HepG2 (cell line): Measurements from ENCODE around the gene C22orf31. TPM values are rescaled to one million over a fixed set of nuclear protein-coding genes. Genes with fewer than 3 reads are reported as not detected.

Experiments used
- ARID2 ChIP-seq: sonication (generic); formaldehyde crosslinking; IDR thresholded peaks from 2 replicates; pipeline ENCODE4 v1.8.1; 2022; ENCODE audit warnings: mild to moderate bottlenecking, missing genetic modification reagents, borderline replicate concordance
- BRF2 ChIP-seq: sonication (generic); formaldehyde crosslinking; IDR thresholded peaks from 2 replicates; pipeline ENCODE4 v1.8.1; 2022; ENCODE audit warnings: mild to moderate bottlenecking, missing genetic modification reagents
- CHD2 ChIP-seq: IDR thresholded peaks from 2 replicates; pipeline ENCODE4 v1.6.1; 2011; ENCODE audit warnings: low read depth, low read length, improper control_type of control experiment
- DNMT3B ChIP-seq: conservative IDR thresholded peaks from 2 replicates; pipeline ENCODE4 v1.6.1; 2016; ENCODE audit warnings: missing biosample characterization, control low read depth
- MIER3 ChIP-seq: IDR thresholded peaks from 2 replicates; pipeline ENCODE4 v1.6.1; 2016; ENCODE audit warnings: missing compliant biosample characterization, borderline replicate concordance
- NFRKB ChIP-seq: fragments of 450-650 bp; IDR thresholded peaks from 2 replicates; pipeline ENCODE4 v1.6.1; 2017
- PRMT3 ChIP-seq: sonication (generic); formaldehyde crosslinking; IDR thresholded peaks from 2 replicates; pipeline ENCODE4 v1.8.1; 2022; ENCODE audit warnings: low read depth, mild to moderate bottlenecking, moderate library complexity, missing genetic modification reagents, borderline replicate concordance
- SP140L ChIP-seq: sonication (generic); formaldehyde crosslinking; IDR thresholded peaks from 2 replicates; pipeline ENCODE4 v1.4.0; 2020; ENCODE audit warnings: missing genetic modification reagents, borderline replicate concordance
- STAG1 ChIP-seq: sonication (generic); formaldehyde crosslinking; IDR thresholded peaks from 2 replicates; pipeline ENCODE4 v1.4.0; 2020; ENCODE audit warnings: missing genetic modification reagents
- TCF12 ChIP-seq, 2 experiments: fragments of 450-650 bp in 1 of 2; sonication (generic) in 1 of 2; formaldehyde crosslinking in 1 of 2; IDR thresholded peaks; 2 replicates each; pipeline versions ENCODE4 v1.6.1 to v1.8.0; 2017 to 2022; ENCODE audit warnings: antibody characterized with exemption in 1 of 2, mild to moderate bottlenecking in 1 of 2, missing genetic modification reagents in 1 of 2, moderate library complexity in 1 of 2
- TEAD2 ChIP-seq: sonication (generic); formaldehyde crosslinking; IDR thresholded peaks from 2 replicates; pipeline ENCODE4 v1.9.0; 2021; ENCODE audit warnings: missing genetic modification reagents
- U2AF2 ChIP-seq: fragments of 200-400 bp; formaldehyde crosslinking; IDR thresholded peaks from 2 replicates; pipeline ENCODE4 v1.6.1; 2017; ENCODE audit warnings: low read depth, mild to moderate bottlenecking, low read length
- XBP1 ChIP-seq: sonication (generic); formaldehyde crosslinking; IDR thresholded peaks from 2 replicates; pipeline ENCODE4 v1.5.0; 2020; ENCODE audit warnings: missing genetic modification reagents
- YEATS4 ChIP-seq: sonication (generic); formaldehyde crosslinking; IDR thresholded peaks from 2 replicates; pipeline ENCODE4 v1.4.0; 2020; ENCODE audit warnings: missing genetic modification reagents, borderline replicate concordance
- ZNF274 ChIP-seq: sonication (generic); formaldehyde crosslinking; IDR thresholded peaks from 2 replicates; pipeline ENCODE4 v1.5.1; 2020; ENCODE audit warnings: mild to moderate bottlenecking, missing genetic modification reagents
- ZNF713 ChIP-seq: sonication (generic); formaldehyde crosslinking; IDR thresholded peaks from 2 replicates; pipeline ENCODE4 v1.4.0; 2020; ENCODE audit warnings: mild to moderate bottlenecking, missing genetic modification reagents
- ZNF891 ChIP-seq: sonication (generic); formaldehyde crosslinking; IDR thresholded peaks from 2 replicates; pipeline ENCODE4 v1.5.0; 2020; ENCODE audit warnings: mild to moderate bottlenecking, missing genetic modification reagents
- polyA plus RNA-seq, 8 experiments: library from polyadenylated mRNA; depleted of rRNA in 3 of 8; stranded (reverse) in 7 of 8; unstranded in 1 of 8; fragments of >200 nt; fragmentation: Illumina TruSeq in 4 of 8; extraction: Trizol in 4 of 8; gene quantifications; 2 replicates each; pipeline versions ENCODE4 v1.2.1 to v1.2.3, GENCODE V29; 2011 to 2016; ENCODE audit warnings: low read depth in 4 of 8, missing spikeins in 1 of 8, mixed read lengths in 1 of 8; ENCODE audit not compliant: insufficient read depth in 1 of 8
- total RNA-seq, 5 experiments: library from RNA; depleted of rRNA; stranded (reverse); fragments of >200 nt; fragmentation: Illumina TruSeq; extraction: Trizol; gene quantifications; 2 replicates each; pipeline ENCODE4 v1.2.3, GENCODE V29; 2016; ENCODE audit warnings: low read depth in 1 of 5
- TF ChIP-seq, protein P1 (sequence below): sonication (generic); formaldehyde crosslinking; conservative IDR thresholded peaks from 2 replicates; pipeline ENCODE4 v1.4.0; 2020; ENCODE audit warnings: missing genetic modification reagents
- TF ChIP-seq, protein P2 (sequence below): sonication (generic); formaldehyde crosslinking; IDR thresholded peaks from 2 replicates; pipeline ENCODE4 v1.5.1; 2020; ENCODE audit warnings: mild to moderate bottlenecking, missing genetic modification reagents, borderline replicate concordance
- TF ChIP-seq, protein P3 (sequence below): sonication (generic); formaldehyde crosslinking; conservative IDR thresholded peaks from 2 replicates; pipeline ENCODE4 v1.5.0; 2020; ENCODE audit warnings: missing genetic modification reagents

The C22orf31 gene
- total and polyA plus RNA-seq, 2 of the 13 experiments (the other 11 are each of a cell fraction or from before 2014, with no cell fraction given) = not detected

DNA sequence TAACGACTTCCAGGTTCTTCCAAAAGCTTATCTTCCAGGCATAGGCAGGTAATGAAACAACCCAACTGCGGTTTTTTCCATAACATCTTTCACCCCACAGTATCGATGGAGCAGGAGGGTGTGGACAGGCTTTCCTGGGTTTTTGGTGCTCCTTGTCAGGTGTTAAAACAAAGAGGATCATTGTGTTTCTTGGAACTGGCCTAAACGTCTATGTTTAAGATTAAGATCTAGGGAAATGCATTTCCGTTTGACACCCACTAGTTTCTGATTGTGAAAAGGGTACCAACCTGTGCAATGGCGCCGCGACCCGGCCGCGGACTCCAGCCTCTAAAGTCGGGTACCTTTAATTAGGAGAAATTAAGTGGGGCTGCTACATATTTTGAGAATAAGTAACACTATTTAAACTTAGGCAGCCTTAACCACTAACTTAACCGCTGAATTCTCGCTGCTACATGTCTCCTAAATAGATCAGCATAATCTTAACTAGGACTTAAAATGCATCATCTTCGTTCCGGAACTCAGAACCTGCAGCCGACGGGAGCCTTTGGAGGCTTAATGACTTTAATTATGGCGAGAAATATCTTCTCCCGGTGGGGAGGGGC lies 31.5 kb downstream of the C22orf31 start (continued):
- TF ChIP-seq TCF12 (IDR thresholded peaks at IDR 0.05) = no peak
- TF ChIP-seq TCF12 (CRISPR knock-in tag; IDR thresholded peaks at IDR 0.05) = no peak
- TF ChIP-seq ZNF891 (CRISPR knock-in tag) = no peak
- TF ChIP-seq TEAD2 (CRISPR knock-in tag) = no peak
- TF ChIP-seq SP140L (CRISPR knock-in tag) = 0 out of 2 replicates have a peak, but pooled peaks have one; percentile 52
- TF ChIP-seq, protein P1, sequence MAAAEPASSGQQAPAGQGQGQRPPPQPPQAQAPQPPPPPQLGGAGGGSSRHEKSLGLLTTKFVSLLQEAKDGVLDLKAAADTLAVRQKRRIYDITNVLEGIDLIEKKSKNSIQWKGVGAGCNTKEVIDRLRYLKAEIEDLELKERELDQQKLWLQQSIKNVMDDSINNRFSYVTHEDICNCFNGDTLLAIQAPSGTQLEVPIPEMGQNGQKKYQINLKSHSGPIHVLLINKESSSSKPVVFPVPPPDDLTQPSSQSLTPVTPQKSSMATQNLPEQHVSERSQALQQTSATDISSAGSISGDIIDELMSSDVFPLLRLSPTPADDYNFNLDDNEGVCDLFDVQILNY = no peak
- TF ChIP-seq BRF2 (CRISPR knock-in tag) = no peak
- TF ChIP-seq, protein P2, sequence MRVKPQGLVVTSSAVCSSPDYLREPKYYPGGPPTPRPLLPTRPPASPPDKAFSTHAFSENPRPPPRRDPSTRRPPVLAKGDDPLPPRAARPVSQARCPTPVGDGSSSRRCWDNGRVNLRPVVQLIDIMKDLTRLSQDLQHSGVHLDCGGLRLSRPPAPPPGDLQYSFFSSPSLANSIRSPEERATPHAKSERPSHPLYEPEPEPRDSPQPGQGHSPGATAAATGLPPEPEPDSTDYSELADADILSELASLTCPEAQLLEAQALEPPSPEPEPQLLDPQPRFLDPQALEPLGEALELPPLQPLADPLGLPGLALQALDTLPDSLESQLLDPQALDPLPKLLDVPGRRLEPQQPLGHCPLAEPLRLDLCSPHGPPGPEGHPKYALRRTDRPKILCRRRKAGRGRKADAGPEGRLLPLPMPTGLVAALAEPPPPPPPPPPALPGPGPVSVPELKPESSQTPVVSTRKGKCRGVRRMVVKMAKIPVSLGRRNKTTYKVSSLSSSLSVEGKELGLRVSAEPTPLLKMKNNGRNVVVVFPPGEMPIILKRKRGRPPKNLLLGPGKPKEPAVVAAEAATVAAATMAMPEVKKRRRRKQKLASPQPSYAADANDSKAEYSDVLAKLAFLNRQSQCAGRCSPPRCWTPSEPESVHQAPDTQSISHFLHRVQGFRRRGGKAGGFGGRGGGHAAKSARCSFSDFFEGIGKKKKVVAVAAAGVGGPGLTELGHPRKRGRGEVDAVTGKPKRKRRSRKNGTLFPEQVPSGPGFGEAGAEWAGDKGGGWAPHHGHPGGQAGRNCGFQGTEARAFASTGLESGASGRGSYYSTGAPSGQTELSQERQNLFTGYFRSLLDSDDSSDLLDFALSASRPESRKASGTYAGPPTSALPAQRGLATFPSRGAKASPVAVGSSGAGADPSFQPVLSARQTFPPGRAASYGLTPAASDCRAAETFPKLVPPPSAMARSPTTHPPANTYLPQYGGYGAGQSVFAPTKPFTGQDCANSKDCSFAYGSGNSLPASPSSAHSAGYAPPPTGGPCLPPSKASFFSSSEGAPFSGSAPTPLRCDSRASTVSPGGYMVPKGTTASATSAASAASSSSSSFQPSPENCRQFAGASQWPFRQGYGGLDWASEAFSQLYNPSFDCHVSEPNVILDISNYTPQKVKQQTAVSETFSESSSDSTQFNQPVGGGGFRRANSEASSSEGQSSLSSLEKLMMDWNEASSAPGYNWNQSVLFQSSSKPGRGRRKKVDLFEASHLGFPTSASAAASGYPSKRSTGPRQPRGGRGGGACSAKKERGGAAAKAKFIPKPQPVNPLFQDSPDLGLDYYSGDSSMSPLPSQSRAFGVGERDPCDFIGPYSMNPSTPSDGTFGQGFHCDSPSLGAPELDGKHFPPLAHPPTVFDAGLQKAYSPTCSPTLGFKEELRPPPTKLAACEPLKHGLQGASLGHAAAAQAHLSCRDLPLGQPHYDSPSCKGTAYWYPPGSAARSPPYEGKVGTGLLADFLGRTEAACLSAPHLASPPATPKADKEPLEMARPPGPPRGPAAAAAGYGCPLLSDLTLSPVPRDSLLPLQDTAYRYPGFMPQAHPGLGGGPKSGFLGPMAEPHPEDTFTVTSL (CRISPR knock-in tag) = no peak
- TF ChIP-seq YEATS4 (CRISPR knock-in tag) = 0 out of 2 replicates have a peak, but pooled peaks have one; percentile 4
- TF ChIP-seq STAG1 = peak; percentile 54
- TF ChIP-seq DNMT3B (CRISPR knock-in tag) = 0 out of 2 replicates have a peak, but pooled peaks have one; percentile 45
- TF ChIP-seq PRMT3 (CRISPR knock-in tag) = no peak
- no peak for TF ChIP-seq CHD2
- TF ChIP-seq NFRKB = no peak
- no peak for TF ChIP-seq ZNF274 (CRISPR knock-in tag)
- no peak for TF ChIP-seq ZNF713 (CRISPR knock-in tag)
- TF ChIP-seq, protein P3, sequence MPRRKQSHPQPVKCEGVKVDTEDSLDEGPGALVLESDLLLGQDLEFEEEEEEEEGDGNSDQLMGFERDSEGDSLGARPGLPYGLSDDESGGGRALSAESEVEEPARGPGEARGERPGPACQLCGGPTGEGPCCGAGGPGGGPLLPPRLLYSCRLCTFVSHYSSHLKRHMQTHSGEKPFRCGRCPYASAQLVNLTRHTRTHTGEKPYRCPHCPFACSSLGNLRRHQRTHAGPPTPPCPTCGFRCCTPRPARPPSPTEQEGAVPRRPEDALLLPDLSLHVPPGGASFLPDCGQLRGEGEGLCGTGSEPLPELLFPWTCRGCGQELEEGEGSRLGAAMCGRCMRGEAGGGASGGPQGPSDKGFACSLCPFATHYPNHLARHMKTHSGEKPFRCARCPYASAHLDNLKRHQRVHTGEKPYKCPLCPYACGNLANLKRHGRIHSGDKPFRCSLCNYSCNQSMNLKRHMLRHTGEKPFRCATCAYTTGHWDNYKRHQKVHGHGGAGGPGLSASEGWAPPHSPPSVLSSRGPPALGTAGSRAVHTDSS (CRISPR knock-in tag) = no peak
- TF ChIP-seq MIER3 = no peak
- no peak for TF ChIP-seq ARID2 (CRISPR knock-in tag)
- no peak for TF ChIP-seq U2AF2
- TF ChIP-seq XBP1 = no peak
